Activated T-helper 17 cell treated with anti-CD3 and anti-CD28 coated beads, Interleukin-2, amount 50 U/mL, for 72 hours (primary cell): ENCODE data around the gene SYNCRIP. TPM values are rescaled to one million over a fixed set of nuclear protein-coding genes. Genes with fewer than 3 reads are reported as not detected.
"Not testable (repeated sequence)": the region's sequence is repeated elsewhere in the genome, so short reads cannot be mapped to it uniquely, and the experiment has no call there.

Experiments
- ATAC-seq: fragments of 150-1000 bp; cut with Tn5 transposase; replicated peaks from 2 replicates; pipeline ENCODE4 v1.10.0; 2021; ENCODE audit warnings: mild to moderate bottlenecking, moderate library complexity
- H3K27ac Mint-ChIP-seq: one replicate; pipeline ENCODE4 v1.8.0; 2022; ENCODE audit warnings: mixed read lengths
- H3K27me3 Mint-ChIP-seq: one replicate; pipeline ENCODE4 v1.8.0; 2022; ENCODE audit warnings: mixed read lengths
- H3K36me3 Mint-ChIP-seq: one replicate; pipeline ENCODE4 v1.8.0; 2022; ENCODE audit warnings: low read depth, mild to moderate bottlenecking, mixed read lengths
- H3K4me1 Mint-ChIP-seq: one replicate; pipeline ENCODE4 v1.8.0; 2022; ENCODE audit warnings: mixed read lengths
- H3K4me3 Mint-ChIP-seq: one replicate; pipeline ENCODE4 v1.8.0; 2022; ENCODE audit warnings: mild to moderate bottlenecking, mixed read lengths
- H3K9me3 Mint-ChIP-seq: one replicate; pipeline ENCODE4 v1.8.0; 2022; ENCODE audit warnings: mixed read lengths
- total RNA-seq, 2 donors: library from RNA; stranded (reverse); gene quantifications; one replicate each; pipeline ENCODE4 v1.2.3, GENCODE V29; 2022

The SYNCRIP gene
- total RNA-seq, 2 donors from 2014 or later: 106 to 175 TPM

- H3K4me3 Mint-ChIP-seq, H3K27ac Mint-ChIP-seq, H3K9me3 Mint-ChIP-seq, H3K27me3 Mint-ChIP-seq, H3K4me1 Mint-ChIP-seq, ATAC-seq: not testable (repeated sequence)
- H3K36me3 Mint-ChIP-seq: peaks cover 94% of the 10 kb centered on the region
Measured at GRCh38 chr6:85564223-85564622, 78.5 kb downstream of the SYNCRIP start.

Other genes starting within 250 kb of the SYNCRIP start
- gene NT5E, start 192.8 kb downstream of the SYNCRIP start, total RNA-seq: 10 to 100 TPM in 1 of 2 donors, 1 to 10 TPM in 1; 1.2 to 10.5 TPM
- gene SNX14, start 49.0 kb downstream of the SYNCRIP start, total RNA-seq: 10 to 100 TPM; 59.1 to 76.6 TPM